ENCODE measurements around the gene HNRNPR. TPM values are rescaled to one million over a fixed set of nuclear protein-coding genes. Genes with fewer than 3 reads are reported as not detected.
"Not testable (repeated sequence)": the region's sequence is repeated elsewhere in the genome, so short reads cannot be mapped to it uniquely, and the experiment has no call there.

Gene HNRNPR
- total and polyA plus RNA-seq, 9 donors = 55.9 to 173 (median 137) TPM

- TF ChIP-seq POLR2A (IDR thresholded peaks at IDR 0.05) (no peak), CTCF (IDR thresholded peaks at IDR 0.05) (no peak), EP300 (IDR thresholded peaks at IDR 0.05) (no peak)
- DNase-seq = no peak
- intact Hi-C loops (cut with DNase I) = no loop called here
- H3K27ac ChIP-seq = no peak overlapping the region
- no peak overlapping the region for H3K4me3 ChIP-seq
- H3K36me3 ChIP-seq = no peaks in the 10 kb centered on the region
- no peaks in the 10 kb centered on the region for H3K27me3 ChIP-seq
- 89 to 91% (median 90%) methylated on average over 8 of the region's 8 CpGs for WGBS, 3 donors
- no peaks in the 10 kb centered on the region for H3K9me3 ChIP-seq
- H3K4me1 ChIP-seq (ENCODE audit: insufficient read depth) = no peaks in the 10 kb centered on the region
These were observed 12.4 kb downstream of the HNRNPR start for GRCh38 chr1:23331713-23332112.

GRCh38 chr1:23330846-23331245, 13.2 kb downstream of the HNRNPR start:
- no peaks in the 10 kb centered on the region for H3K4me1 ChIP-seq (ENCODE audit: insufficient read depth)
- no peaks in the 10 kb centered on the region for H3K36me3 ChIP-seq
- H3K4me3 ChIP-seq = no peak overlapping the region
- WGBS, 3 donors = 94 to 96% (median 94%) methylated on average over 1 of the region's 1 CpG
- no peaks in the 10 kb centered on the region for H3K27me3 ChIP-seq
- no peak overlapping the region for H3K27ac ChIP-seq
- H3K9me3 ChIP-seq = no peaks in the 10 kb centered on the region
- intact Hi-C loops (cut with DNase I) = no loop called here
- DNase-seq = no peak
- TF ChIP-seq EP300 (IDR thresholded peaks at IDR 0.05) (no peak), CTCF (IDR thresholded peaks at IDR 0.05) (no peak), POLR2A (IDR thresholded peaks at IDR 0.05) (no peak)

GRCh38 chr1:23325393-23325792, 18.7 kb downstream of the HNRNPR start:
- H3K27me3 ChIP-seq = no peaks in the 10 kb centered on the region
- H3K36me3 ChIP-seq = no peaks in the 10 kb centered on the region
- 62 to 73% (median 70%) methylated on average over 2 of the region's 2 CpGs for WGBS, 3 donors
- intact Hi-C loops (cut with DNase I) = no loop called here
- H3K4me1 ChIP-seq (ENCODE audit: insufficient read depth) = no peaks in the 10 kb centered on the region
- H3K27ac ChIP-seq = no peak overlapping the region
- no peak for DNase-seq
- H3K4me3 ChIP-seq = no peak overlapping the region
- TF ChIP-seq POLR2A (IDR thresholded peaks at IDR 0.05) = no peak
- no peak for TF ChIP-seq CTCF (IDR thresholded peaks at IDR 0.05)
- no peak for TF ChIP-seq EP300 (IDR thresholded peaks at IDR 0.05)
- no peaks in the 10 kb centered on the region for H3K9me3 ChIP-seq

- H3K27ac ChIP-seq = no peak overlapping the region
- no peaks in the 10 kb centered on the region for H3K36me3 ChIP-seq
- H3K27me3 ChIP-seq = no peaks in the 10 kb centered on the region
- H3K4me1 ChIP-seq (ENCODE audit: insufficient read depth) = no peaks in the 10 kb centered on the region
- H3K4me3 ChIP-seq = no peak overlapping the region
- no peak for TF ChIP-seq CTCF (IDR thresholded peaks at IDR 0.05)
- no peak for TF ChIP-seq EP300 (IDR thresholded peaks at IDR 0.05)
- no peak for TF ChIP-seq POLR2A (IDR thresholded peaks at IDR 0.05)
- no peaks in the 10 kb centered on the region for H3K9me3 ChIP-seq
- DNase-seq = no peak
- WGBS, 3 donors = 2 to 9% (median 5%) methylated on average over 1 of the region's 1 CpG
- intact Hi-C loops (cut with DNase I) = no loop called here
These were observed 21.3 kb downstream of the HNRNPR start for GRCh38 chr1:23322770-23323169.

- intact Hi-C loops (cut with DNase I); DNase-seq; H3K27ac ChIP-seq; H3K27me3 ChIP-seq; H3K9me3 ChIP-seq; H3K4me1 ChIP-seq (ENCODE audit: insufficient read depth); H3K36me3 ChIP-seq; H3K4me3 ChIP-seq: not testable (repeated sequence)
- 94 to 96% (median 95%) methylated on average over 7 of the region's 7 CpGs for WGBS, 3 donors
These were observed 33.8 kb downstream of the HNRNPR start for GRCh38 chr1:23310280-23310679.
